Transverse colon (tissue), 4 donors: ENCODE measurements around the gene ALDOA. TPM values are rescaled to one million over a fixed set of nuclear protein-coding genes. Genes with fewer than 3 reads are reported as not detected.

Experiments
- DNase-seq: peaks from one replicate; pipeline ENCODE4 v3.0.0-alpha.2; 2019
- H3K27ac ChIP-seq, 4 donors: fragments of 200-600 bp; sonication (generic); 2 replicates each; pipeline ENCODE4 v1.5.1; 2016 to 2018; ENCODE audit warnings: inconsistent platforms in 4 of 4
- H3K27me3 ChIP-seq: fragments of 200-600 bp; sonication (generic); 2 replicates; pipeline ENCODE4 v1.5.1; 2017; ENCODE audit warnings: inconsistent platforms
- H3K36me3 ChIP-seq, 4 donors: fragments of 200-600 bp; sonication (generic); 2 replicates each; pipeline ENCODE4 v1.5.1; 2017 to 2019; ENCODE audit warnings: inconsistent platforms in 4 of 4
- H3K4me1 ChIP-seq, 4 donors: fragments of 200-600 bp; sonication (generic); 2 replicates each; pipeline ENCODE4 v1.5.1; 2017 to 2020; ENCODE audit warnings: inconsistent platforms in 4 of 4
- H3K4me3 ChIP-seq, 4 donors: fragments of 200-600 bp; sonication (generic); 1 replicate in 1 of 4; 2 replicates in 3 of 4; pipeline versions ENCODE4 v1.5.1 to v1.6.1; 2017 to 2019; ENCODE audit warnings: inconsistent platforms in 4 of 4
- H3K9me3 ChIP-seq, 2 donors: fragments of 200-600 bp; sonication (generic); 2 replicates each; pipeline ENCODE4 v1.5.1; 2017 to 2019; ENCODE audit warnings: inconsistent platforms in 2 of 2
- EP300 ChIP-seq: sonication (generic); formaldehyde crosslinking; IDR thresholded peaks from one replicate; pipeline ENCODE4 v1.6.1; 2017; ENCODE audit warnings: antibody characterized with exemption, low read depth
- POLR2A ChIP-seq: fragments of 450-650 bp; IDR thresholded peaks from one replicate; pipeline ENCODE4 v1.6.1; 2016; ENCODE audit warnings: antibody characterized with exemption, mild to moderate bottlenecking, moderate library complexity
- POLR2AphosphoS5 ChIP-seq, 3 donors: sonication (generic); formaldehyde crosslinking; IDR thresholded peaks; one replicate each; pipeline ENCODE4 v1.6.1; 2016; ENCODE audit warnings: antibody characterized with exemption in 3 of 3
- WGBS, 2 donors: methylation state at CpG; one replicate each; pipeline ENCODE4 v1.1.5; 2018; ENCODE audit warnings: low coverage in 1 of 2; 5-methylcytosine and 5-hydroxymethylcytosine counted together
- in situ Hi-C, 4 donors: fragments of 200-750 bp; cut with MboI; loops; one replicate each; pipeline versions ENCODE4 v1.15.0 to v1.15.1; 2017; ENCODE audit warnings: low sequenced_read_pairs in 3 of 4, low pct_ligation_motif_present in 1 of 4, low pct_unique_long_range_greater_than_20kb in 1 of 4
- intact Hi-C: fragments of 100-400 bp; cut with DNase I; formaldehyde crosslinking; loops from one replicate; pipeline ENCODE4 v1.15.1; 2023; ENCODE audit warnings: low total_unique reads
- total RNA-seq, 4 donors: library from RNA; depleted of rRNA; stranded (reverse); fragments of >200 nt; gene quantifications; one replicate each; pipeline ENCODE4 v1.1.0, GENCODE V29; 2016
- TF ChIP-seq, protein P1 (sequence below), 5 experiments: fragments of 200-600 bp in 3 of 5; fragments of 450-650 bp in 2 of 5; sonication (generic) in 3 of 5; IDR thresholded peaks; 1 replicate in 2 of 5; 2 replicates in 3 of 5; pipeline ENCODE4 v1.5.1; 2016 to 2017; ENCODE audit warnings: antibody characterized with exemption in 5 of 5, inconsistent platforms in 3 of 5, mild to moderate bottlenecking in 2 of 5, moderate library complexity in 1 of 5

The ALDOA gene
- total RNA-seq, 4 donors from 2014 or later: 778 to 1,392 (median 1,174) TPM

DNA sequence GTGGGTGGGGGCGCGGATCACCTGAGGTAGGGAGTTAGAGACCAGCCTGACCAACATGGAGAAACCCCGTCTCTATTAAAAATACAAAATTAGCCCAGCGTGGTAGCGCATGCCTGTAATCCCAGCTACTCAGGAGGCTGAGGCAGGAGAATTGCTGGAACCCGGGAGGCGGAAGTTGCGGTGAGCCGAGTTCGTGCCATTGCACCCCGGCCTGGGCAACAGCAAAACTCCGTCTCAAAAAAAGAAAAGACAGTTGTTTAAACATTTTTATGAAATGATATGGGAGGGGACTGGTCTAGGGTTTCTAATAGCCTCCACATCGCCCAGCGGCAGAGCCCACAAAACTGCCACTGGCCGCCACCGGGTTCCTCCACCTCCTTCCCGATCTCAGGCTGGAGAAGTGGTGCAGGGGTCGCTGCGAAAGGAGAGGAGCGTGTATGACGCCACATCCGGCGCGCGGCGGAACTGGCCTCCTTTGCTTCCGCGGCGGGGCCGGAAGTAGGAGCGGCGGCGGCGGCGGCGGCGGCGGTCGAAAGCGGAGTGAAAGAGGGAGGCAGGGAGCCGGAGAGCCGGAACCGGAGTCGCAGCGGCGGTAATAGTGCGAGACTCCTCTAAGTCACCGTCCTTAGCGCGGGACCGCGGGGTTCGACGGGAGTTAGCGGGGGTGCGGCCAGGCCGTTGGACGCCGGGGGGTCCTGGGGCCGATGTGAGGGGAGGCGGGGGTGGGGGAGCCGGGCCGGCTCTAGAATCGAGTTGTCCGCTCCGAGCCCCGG lies 10.1 kb downstream of the ALDOA start, which contains the start of gene PPP4C:
TSS of gene PPP4C (plus strand) at position 492 of the 773 bp plus-strand sequence. CDS start 384 bp downstream, outside the sequence.
- intact Hi-C loops: no loop called here
- Histone ChIP-seq H3K9me3 (no peaks in the 10 kb centered on the region), H3K27ac (peak within 1 kb of the TSS; percentile 91 to 95 (median 92)), H3K27me3 (no peaks in the 10 kb centered on the region), H3K36me3 (peaks cover 0 to 20% (median 5%) of the 10 kb centered on the region in 4 donors), H3K4me3 (peak within 1 kb of the TSS; percentile 87 to 98 (median 92)), H3K4me1 (peaks cover 15 to 35% (median 24%) of the 10 kb centered on the region in 4 donors)
- 0 to 1% methylated on average over 4 to 49 of the region's 67 CpGs for WGBS, 2 donors
- DNase-seq: peak; percentile 95
- in situ Hi-C loops: loop anchor here in 2 of 4 donors (25.0 kb wide), 2 partner anchors 337 to 562 kb away; partner anchors contain the start of gene ZNF771 (in 2 of the 2)
- no peak for TF ChIP-seq EP300
- TF ChIP-seq POLR2A: peak; percentile 95
- TF ChIP-seq POLR2AphosphoS5 (IDR thresholded peaks at IDR 0.05): peak; percentile 87 to 98 (median 96)
- TF ChIP-seq, protein P1, sequence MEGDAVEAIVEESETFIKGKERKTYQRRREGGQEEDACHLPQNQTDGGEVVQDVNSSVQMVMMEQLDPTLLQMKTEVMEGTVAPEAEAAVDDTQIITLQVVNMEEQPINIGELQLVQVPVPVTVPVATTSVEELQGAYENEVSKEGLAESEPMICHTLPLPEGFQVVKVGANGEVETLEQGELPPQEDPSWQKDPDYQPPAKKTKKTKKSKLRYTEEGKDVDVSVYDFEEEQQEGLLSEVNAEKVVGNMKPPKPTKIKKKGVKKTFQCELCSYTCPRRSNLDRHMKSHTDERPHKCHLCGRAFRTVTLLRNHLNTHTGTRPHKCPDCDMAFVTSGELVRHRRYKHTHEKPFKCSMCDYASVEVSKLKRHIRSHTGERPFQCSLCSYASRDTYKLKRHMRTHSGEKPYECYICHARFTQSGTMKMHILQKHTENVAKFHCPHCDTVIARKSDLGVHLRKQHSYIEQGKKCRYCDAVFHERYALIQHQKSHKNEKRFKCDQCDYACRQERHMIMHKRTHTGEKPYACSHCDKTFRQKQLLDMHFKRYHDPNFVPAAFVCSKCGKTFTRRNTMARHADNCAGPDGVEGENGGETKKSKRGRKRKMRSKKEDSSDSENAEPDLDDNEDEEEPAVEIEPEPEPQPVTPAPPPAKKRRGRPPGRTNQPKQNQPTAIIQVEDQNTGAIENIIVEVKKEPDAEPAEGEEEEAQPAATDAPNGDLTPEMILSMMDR (IDR thresholded peaks at IDR 0.05): peak in 2 of 5 experiments; percentile 6 to 17

DNA sequence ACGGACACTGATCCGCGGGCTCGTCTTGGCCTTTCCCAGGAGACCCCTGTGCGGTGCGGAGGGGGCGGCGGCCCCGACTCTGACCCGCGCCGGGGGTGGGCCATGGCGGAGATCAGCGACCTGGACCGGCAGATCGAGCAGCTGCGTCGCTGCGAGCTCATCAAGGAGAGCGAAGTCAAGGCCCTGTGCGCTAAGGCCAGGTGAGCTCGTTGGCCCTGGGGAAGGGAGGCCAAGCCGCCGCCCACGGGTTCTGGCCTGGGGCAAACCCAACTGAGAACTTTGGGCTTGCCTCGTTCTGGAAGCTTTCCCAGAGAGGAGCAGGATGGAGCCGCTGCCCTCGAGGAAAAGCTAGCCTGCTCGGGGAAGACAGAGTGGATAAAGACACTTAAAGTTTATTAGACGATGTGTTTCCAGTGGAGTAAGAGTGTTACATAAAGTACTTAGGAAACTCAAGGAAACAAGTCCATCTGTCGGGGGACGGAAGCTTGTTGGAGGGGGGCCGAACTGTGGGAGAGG lies 10.8 kb downstream of the ALDOA start:
- Histone ChIP-seq H3K4me1 (peaks cover 15 to 33% (median 24%) of the 10 kb centered on the region in 4 donors), H3K9me3 (no peaks in the 10 kb centered on the region), H3K27ac (peak overlapping the region; percentile 91 to 95 (median 92)), H3K27me3 (no peaks in the 10 kb centered on the region), H3K4me3 (peak overlapping the region; percentile 87 to 98 (median 92)), H3K36me3 (peaks cover 0 to 13% (median 4%) of the 10 kb centered on the region in 4 donors)
- in situ Hi-C loops: loop anchor here in 2 of 4 donors (25.0 kb wide), 2 partner anchors 336 to 561 kb away; partner anchors contain the start of gene ZNF771 (in 2 of the 2)
- intact Hi-C loops: no loop called here
- peak; percentile 22 for DNase-seq
- WGBS, 2 donors: 0 to 1% methylated on average over 4 to 30 of the region's 33 CpGs
- TF ChIP-seq, protein P1 (IDR thresholded peaks at IDR 0.05): no peak

DNA sequence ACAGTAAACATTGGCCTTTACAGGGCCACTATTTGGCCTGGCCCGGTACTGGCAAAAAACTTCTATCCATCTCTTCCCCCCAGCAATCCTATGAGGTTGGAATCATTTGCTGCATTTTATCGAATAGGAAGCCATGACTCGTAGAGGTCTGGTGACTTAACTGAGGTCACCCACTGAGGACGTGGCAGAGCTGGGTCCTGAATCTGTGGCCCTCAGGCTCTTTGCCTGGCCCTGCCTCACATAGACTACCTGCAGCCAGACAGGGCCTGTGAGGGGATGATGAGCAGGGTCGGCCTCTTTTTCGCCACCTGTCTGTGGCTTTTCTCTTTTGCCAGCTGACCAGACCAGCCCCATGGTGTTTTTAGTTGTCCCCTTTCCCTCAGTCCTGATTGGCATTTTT lies 12.1 kb downstream of the ALDOA start:
- H3K4me1 ChIP-seq: peaks cover 15 to 33% (median 24%) of the 10 kb centered on the region in 4 donors
- no peak for TF ChIP-seq EP300
- TF ChIP-seq POLR2A: no peak
- no peak for TF ChIP-seq POLR2AphosphoS5 (IDR thresholded peaks at IDR 0.05)
- TF ChIP-seq, protein P1 (IDR thresholded peaks at IDR 0.05): no peak
- peaks cover 0 to 15% (median 6%) of the 10 kb centered on the region in 4 donors for H3K36me3 ChIP-seq
- H3K4me3 ChIP-seq: no peak overlapping the region
- DNase-seq: no peak
- no peaks in the 10 kb centered on the region for H3K9me3 ChIP-seq
- intact Hi-C loops: no loop called here
- in situ Hi-C loops: loop anchor here in 2 of 4 donors (25.0 kb wide), 2 partner anchors 335 to 560 kb away; partner anchors contain the start of gene ZNF771 (in 2 of the 2)
- no peaks in the 10 kb centered on the region for H3K27me3 ChIP-seq
- 74% methylated on average over 6 of the region's 6 CpGs; no CpG with 5 or more reads in 1 of the 2 donors for WGBS, 2 donors
- H3K27ac ChIP-seq: no peak overlapping the region

DNA sequence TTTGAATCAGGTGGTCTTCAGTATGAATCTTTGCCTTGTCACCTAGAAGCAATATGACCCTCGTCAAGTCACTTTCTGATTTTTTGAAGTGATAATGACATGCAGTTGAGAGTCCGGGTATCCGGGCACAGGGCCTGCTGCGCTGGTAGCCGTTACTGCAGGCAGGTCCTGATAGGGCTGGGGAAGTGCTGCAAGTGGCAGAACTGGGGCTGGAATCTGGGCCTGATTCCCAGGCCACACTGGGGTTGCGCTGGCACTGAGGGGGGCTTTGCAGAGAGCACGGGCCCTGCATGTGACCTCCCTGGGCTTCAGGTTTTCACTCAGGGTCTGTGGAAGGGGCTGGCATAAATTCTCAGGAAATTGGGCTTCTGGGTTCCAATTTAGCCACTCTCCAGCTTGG lies 13.2 kb downstream of the ALDOA start:
- TF ChIP-seq EP300 (no peak), POLR2AphosphoS5 (IDR thresholded peaks at IDR 0.05) (no peak), POLR2A (no peak)
- TF ChIP-seq, protein P1 (IDR thresholded peaks at IDR 0.05): no peak
- in situ Hi-C loops: loop anchor here in 2 of 4 donors (25.0 kb wide), 2 partner anchors 334 to 559 kb away; partner anchors contain the start of gene ZNF771 (in 2 of the 2)
- 95% methylated on average over 7 of the region's 7 CpGs; no CpG with 5 or more reads in 1 of the 2 donors for WGBS, 2 donors

More for the DNA sequence above, 13.2 kb downstream of the ALDOA start:
- DNase-seq: no peak
- Histone ChIP-seq H3K4me1 (peaks cover 15 to 33% (median 24%) of the 10 kb centered on the region in 4 donors), H3K27ac (no peak overlapping the region), H3K36me3 (peaks cover 0 to 25% (median 9%) of the 10 kb centered on the region in 4 donors), H3K9me3 (no peaks in the 10 kb centered on the region), H3K4me3 (no peak overlapping the region), H3K27me3 (no peaks in the 10 kb centered on the region)
- intact Hi-C loops: no loop called here
